Stimulated activated CD4-positive, alpha-beta T cell treated with anti-CD3 and anti-CD28 coated beads, Interleukin-15, amount 100 ng/mL, for 24 hours (primary cell): ENCODE results near the gene PDLIM5.
"Not testable (repeated sequence)": the region's sequence is repeated elsewhere in the genome, so short reads cannot be mapped to it uniquely, and the experiment has no call there.

Experiments
- DNase-seq: peaks from one replicate; pipeline ENCODE4 v3.0.0-alpha.2; 2020

PDLIM5 gene

DNA sequence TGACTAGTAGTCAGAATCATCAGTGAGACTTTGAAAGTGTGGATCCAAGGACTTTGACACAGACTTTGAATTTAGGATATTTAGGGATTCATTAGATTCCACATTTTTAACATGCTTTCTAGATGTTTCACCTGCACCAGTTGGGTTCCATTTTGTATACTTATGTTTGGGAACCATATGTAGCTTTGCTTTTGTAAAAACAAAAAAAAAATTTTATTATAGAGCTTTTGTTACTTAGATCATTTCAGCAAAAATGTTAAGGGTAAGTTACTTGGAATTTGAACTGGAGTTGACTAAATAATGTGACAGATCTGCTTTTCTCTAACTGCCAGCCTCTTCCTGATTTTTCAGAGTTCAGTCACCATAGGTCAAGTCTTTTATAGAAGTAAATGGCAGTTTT, 14.6 kb downstream of the PDLIM5 start:
- DNase-seq, result no peak

- DNase-seq, result no peak
Measured at GRCh38 chr4:94466923-94467322, 15.2 kb downstream of the PDLIM5 start.

- no peak for DNase-seq
Measured at GRCh38 chr4:94468093-94468769, 16.5 kb downstream of the PDLIM5 start.

GRCh38 chr4:94469221-94469784, 17.6 kb downstream of the PDLIM5 start:
- no peak for DNase-seq

DNA sequence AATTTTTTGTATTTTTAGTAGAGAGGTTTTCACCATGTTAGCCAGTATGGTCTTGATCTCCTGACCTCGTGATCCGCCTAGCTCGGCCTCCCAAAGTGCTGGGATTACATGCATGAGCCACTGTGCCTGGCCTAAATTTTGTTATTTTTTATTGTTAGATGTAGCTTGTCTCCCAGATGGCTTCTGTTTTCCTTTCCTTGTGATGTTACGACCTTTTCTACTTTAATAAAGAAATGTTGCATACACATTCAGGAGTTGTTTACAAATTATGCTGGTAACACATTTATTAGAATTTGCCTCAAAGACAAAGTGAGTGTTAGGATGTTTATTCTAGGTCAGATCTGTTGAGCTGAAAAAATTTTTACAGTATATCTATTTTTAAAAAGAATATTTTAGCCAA, 18.4 kb downstream of the PDLIM5 start:
- no peak for DNase-seq

DNA sequence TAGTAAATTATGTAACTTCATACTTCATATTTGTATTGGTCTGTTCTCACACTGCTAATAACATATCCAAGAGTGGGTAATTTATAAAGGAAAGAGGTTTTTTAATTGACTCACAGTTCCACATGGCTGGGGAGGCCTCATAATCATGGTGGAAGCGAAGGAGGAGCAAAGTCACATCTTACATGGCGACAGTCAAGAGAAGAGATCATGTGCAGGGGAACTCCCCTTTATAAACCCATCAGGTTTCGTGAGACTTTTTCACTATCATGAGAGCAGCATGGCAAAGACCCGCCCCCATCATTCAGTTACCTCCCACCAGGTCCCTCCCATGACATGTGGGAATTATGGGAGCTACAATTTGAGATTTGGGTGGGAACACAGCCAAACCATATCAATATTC, 19.0 kb downstream of the PDLIM5 start:
- not testable (repeated sequence) for DNase-seq

GRCh38 chr4:94472056-94472826, 20.5 kb downstream of the PDLIM5 start:
- no peak for DNase-seq

- DNase-seq, result no peak
Measured at GRCh38 chr4:94475050-94475449, 23.3 kb downstream of the PDLIM5 start.

GRCh38 chr4:94475794-94476193, 24.1 kb downstream of the PDLIM5 start:
- no peak for DNase-seq

GRCh38 chr4:94477227-94477626, 25.5 kb downstream of the PDLIM5 start:
- DNase-seq, result no peak

GRCh38 chr4:94478805-94479204, 27.1 kb downstream of the PDLIM5 start:
- DNase-seq, result not testable (repeated sequence)

GRCh38 chr4:94479358-94480141, 27.8 kb downstream of the PDLIM5 start:
- DNase-seq, result no peak

- no peak for DNase-seq
Measured at GRCh38 chr4:94480362-94480951, 28.7 kb downstream of the PDLIM5 start.

DNA sequence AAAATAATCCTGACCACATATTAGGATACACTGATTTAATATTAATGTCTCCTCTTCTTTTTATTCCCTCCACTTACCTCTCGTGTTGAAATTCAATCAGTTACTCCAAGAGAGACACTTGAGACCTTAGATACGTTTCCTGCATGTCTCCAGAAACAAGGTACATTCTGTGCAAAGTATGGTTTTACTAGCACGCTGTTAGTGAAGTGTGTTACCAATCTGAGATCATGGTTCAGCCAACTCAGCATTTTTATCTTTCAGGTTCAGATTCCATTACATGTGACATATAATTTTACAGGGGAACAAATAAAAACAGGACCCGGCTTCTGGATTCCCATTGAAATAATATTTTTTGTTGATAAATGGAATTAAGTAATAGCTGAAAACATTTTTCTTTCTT, 32.2 kb downstream of the PDLIM5 start:
- no peak for DNase-seq

- DNase-seq, result no peak
Measured at GRCh38 chr4:94484818-94485217, 33.1 kb downstream of the PDLIM5 start.

- no peak for DNase-seq
Measured at GRCh38 chr4:94486372-94486801, 34.6 kb downstream of the PDLIM5 start.

DNA sequence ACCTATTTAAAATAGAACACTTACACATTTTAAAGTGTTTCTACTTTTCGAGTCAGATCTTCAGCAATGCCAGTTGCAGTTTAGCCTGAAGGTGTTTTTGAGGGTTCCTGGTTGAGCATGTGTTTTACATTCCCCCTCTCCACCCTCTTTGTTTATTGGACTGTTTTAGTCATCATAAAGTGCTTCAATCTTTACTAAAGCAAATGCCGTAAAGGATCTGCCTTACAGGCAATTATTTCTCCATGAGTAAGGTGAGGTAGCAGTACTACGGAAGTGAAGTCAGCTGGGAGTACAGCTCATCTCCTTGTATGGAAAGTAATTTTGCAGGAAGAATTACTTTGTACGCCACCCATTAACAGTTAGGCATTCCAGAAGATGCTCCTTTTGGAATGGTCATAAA, 36.9 kb downstream of the PDLIM5 start:
- no peak for DNase-seq

DNA sequence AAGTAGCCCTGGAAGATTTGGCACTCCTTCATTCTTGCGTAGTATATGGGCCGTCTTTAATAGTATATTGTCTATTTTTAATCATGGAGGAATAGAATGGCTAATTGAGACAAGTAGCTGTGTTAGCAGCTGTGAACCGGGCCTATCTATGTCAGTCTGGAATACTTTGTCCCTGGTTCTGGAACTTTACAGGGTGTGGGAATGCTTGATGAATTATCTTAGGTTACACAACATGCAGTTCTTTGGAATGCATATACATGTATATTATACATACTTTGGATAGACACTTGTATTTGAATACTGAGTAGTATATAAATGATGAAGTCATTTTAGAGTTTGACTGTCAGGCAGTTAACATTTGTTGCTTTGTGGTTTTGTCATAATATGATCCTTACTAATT, 37.4 kb downstream of the PDLIM5 start:
- no peak for DNase-seq

- no peak for DNase-seq
Measured at GRCh38 chr4:94490437-94490836, 38.7 kb downstream of the PDLIM5 start.

DNA sequence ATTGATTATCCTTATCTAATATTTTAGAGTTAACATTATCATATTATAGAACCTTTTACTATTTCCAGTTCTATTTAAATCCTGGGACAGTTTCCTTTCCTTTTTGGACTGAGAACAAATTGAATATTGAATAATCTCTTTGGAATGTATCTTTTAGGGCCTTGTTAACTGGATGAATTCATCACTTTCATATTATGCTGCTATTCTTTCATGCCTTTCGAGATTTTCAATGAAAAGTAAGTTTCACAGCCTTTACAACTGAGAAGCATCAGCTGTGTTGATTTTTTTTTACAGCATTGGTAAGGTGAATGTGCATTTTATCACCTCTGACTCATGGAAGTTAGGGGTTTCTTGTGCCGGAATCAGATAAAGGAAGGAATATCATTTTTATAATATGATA, 39.6 kb downstream of the PDLIM5 start:
- no peak for DNase-seq

- no peak for DNase-seq
Measured at GRCh38 chr4:94495408-94495807, 43.7 kb downstream of the PDLIM5 start.

DNA sequence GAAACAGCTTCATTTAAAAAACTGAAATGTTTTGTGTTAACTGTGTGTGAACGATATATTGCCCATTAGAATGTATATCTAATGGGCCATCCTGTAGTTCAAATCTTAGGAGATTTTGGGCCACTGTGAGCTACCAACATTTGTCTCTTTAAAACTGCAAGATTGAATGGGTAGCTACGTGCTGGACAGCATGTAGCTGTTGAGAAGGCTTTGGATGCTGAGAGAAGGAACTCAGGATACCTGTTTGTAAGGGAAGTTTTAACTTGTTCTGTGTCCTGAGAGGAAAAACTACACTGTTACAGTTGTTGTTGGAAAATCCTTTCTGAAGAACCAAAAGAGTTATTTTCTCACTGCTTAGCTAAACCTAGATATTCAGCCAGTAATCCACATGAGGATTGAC, 45.9 kb downstream of the PDLIM5 start:
- no peak for DNase-seq

DNA sequence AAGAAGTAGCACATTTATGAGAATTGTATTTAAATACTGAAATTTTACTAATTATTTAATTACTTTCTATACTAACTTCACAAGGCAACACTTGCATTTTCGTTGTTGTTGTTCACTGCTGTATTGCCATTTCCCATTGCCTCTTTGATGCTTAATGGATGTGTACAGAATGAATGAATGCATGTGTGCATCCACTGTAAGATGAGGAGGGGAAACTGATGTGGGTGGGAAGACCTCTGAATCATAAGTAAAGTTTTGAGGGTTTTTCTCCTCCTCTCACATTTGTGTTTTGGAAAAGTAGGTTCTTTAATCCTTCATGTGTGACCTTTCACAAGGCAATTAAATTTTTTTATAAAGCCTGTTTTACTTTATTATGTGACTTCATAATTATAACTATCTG, 46.8 kb downstream of the PDLIM5 start:
- DNase-seq, result no peak
